NCI-H1694 treated with DMSO at 0.1 percent for 48 hours (cell line): ENCODE data around the gene DARS1.
A peak's percentile ranks its signal among the peaks of the same experiment; 100 is the strongest.
"Not testable (repeated sequence)": the region's sequence is repeated elsewhere in the genome, so short reads cannot be mapped to it uniquely, and the experiment has no call there.

Source experiments
- DNase-seq: peaks from one replicate; lab custom pipeline; 2025; lab: John Stamatoyannopoulos, UW

Gene DARS1

DNA sequence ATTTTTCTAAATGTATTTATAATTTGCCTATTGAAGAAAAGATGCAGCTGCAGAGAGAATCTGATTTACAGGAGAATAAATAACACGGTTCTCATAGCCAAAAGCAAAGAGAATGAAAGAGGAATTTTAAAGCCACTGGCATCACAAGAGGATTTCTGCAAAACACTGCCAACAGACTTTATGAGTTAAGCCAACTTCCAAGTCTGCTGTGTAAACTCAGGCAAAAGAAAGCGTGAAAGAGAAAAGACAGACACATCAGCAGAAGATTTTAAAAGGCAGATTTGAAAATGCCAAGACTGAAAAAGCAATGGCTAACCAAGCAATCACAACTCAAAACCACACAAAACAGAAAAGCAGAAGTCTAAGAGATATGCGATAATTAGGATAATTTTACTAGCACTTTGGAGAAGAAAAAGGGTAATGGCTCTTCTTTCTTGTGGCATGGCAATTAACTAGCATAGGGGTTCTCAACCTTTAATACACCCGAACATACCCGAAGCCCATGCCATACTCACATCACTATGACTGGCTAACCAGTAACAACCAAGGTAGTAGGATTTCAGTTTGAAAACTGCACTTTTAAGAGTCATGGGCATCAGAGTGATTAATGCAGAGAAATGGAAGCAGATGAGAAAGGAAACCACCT is 4.9 kb downstream of the DARS1 start:
- DNase-seq = no peak

DNA sequence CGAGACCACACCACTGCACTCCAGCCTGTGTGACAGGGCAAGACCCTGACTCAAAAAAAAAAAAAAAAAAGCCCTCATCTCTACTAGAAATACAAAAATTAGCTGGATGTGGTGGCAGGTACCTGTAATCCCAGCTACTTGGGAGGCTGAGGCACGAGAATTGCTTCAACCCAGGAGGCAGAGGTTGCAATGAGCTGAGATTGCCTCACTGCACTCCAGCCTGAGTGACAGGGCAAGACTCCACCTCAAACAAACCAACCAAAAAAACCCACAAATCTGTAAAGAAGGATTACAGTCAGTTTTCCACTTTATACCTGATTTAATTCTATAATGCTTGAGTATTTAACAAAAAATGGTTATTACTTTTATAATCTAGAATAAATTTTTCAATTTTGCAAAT is 9.7 kb downstream of the DARS1 start:
- no peak for DNase-seq

DNA sequence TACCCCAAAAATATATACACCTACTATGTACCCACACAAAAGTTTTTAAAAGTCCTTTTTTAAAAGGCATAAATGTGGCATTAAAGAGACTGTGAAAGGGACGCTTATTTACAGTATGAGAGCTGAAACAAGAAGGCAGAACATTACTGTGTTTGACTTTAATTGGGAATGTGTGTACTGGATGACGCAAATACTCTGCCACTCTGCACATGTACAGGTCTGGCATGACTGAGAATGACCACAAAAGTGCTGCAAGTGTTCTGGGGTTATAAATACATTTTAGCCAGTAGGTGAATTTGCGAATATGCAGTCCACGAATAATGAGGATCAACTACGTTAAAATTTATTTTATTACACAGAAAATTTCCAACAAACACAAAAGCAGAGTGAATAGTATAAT is 11.4 kb downstream of the DARS1 start:
- DNase-seq = no peak

- no peak for DNase-seq
Measured at GRCh38 chr2:135969655-135970387, 15.6 kb downstream of the DARS1 start.

- DNase-seq = no peak
Measured at GRCh38 chr2:135965756-135966155, 19.7 kb downstream of the DARS1 start.

GRCh38 chr2:135964404-135964803 is 21.0 kb downstream of the DARS1 start:
- not testable (repeated sequence) for DNase-seq

DNA sequence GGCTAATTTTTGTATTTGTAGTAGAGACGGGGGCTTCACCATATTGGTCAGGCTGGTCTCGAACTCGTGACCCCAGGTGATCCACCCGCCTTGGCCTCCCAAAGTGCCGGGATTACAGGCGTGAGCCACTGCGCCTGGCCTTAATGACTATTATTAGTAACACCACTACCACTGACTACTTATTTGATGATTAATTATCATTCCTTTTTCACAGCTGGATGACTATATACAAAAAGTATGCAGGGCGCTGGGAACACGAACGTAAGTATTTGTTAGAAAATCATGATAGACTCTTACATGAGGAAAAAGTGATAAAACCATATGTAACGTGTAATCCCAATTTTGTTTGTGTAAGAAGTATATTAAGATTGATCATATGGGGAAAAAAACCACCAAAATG is 21.6 kb downstream of the DARS1 start:
- DNase-seq = no peak

- no peak for DNase-seq
Measured at GRCh38 chr2:135962366-135963123, 22.9 kb downstream of the DARS1 start.

DNA sequence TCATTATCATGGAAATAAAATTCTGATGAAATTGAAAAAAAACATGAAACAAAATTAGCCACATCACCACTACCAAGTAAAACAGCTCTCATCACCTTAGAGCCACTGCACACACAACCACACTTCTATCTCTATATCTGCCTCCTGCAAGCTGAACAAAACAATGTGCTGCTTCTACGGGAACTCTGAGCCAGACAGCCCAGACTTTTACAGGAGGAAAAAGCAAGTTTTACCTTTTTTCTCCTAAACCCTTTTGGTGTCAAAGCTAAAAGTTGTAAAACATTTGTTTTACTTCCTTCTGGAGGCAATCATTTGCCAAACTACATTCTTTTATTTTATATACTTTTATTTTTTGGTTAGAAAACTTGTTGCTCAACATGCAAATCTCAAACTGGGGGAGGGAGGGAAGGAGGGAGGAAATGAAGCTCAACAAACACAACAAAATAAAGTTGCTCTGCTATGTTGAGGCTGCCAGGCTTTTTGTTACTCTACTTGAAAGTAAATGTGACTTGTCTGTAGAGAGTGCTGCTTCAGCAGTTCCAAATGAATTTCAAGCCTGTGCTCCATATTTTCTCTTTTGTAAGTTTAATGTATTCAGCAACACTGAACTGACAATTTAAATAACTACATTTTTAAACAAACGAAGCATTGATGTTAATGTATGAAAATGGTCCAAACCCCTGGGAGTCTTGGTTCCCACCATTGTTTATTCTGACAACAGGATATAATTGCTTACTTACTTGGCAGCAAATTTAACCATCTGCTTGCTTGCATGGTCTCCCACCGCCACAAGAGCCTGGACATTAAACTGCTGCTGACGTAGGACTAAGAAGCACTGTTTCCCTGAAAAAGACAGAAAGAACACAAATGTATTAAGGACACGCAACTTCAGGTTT is 24.5 kb downstream of the DARS1 start:
- peak; percentile 64 for DNase-seq

DNA sequence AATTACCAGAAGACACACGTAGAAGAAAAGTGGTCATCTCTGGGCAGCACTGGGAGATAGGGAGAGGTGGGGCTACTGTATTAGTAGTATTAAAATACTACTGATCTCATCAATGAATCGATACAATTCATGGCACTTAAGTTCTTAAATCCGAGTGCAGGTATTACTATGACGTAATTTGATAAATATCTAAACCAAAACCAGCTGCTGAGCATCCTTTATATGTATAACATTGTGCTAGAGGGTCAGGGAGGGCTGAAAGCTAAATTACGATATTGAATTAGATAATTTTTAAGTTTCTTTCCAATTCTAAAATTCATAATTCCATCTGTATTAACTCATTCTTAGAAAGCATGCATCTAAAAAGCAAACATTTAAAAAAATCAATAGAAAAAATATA is 25.3 kb downstream of the DARS1 start:
- DNase-seq = no peak

- DNase-seq = not testable (repeated sequence)
Measured at GRCh38 chr2:135958927-135959326, 26.5 kb downstream of the DARS1 start.

DNA sequence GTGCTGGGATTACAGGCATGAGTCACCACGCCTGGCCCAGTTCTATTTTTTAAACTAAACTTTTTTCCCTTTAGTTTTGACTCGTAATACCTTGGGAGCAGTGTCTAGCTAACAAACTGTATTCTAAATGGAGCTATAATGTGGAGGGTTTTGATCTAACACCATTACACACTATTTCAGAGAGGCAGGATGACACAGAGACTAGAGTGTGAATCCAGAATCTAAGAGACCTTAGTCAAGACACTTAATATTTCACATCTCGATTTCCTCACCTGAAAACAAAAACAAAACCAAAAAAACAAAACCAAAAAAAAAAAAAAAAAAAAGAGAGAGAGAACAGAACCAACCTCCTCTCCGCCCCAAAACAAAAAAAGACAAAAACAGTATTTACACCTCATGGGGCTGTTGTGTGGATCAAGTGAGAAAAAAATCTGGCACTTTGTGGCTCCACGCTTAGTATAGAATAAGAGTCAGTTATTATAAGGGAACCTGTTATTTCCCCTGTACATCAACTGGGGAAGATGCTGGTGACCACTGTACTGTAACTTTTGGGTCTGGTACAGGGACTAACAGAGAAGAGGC is 31.3 kb downstream of the DARS1 start:
- no peak for DNase-seq

- no peak for DNase-seq
Measured at GRCh38 chr2:135952891-135953290, 32.5 kb downstream of the DARS1 start.

- DNase-seq = no peak
Measured at GRCh38 chr2:135951041-135951583, 34.3 kb downstream of the DARS1 start.

DNA sequence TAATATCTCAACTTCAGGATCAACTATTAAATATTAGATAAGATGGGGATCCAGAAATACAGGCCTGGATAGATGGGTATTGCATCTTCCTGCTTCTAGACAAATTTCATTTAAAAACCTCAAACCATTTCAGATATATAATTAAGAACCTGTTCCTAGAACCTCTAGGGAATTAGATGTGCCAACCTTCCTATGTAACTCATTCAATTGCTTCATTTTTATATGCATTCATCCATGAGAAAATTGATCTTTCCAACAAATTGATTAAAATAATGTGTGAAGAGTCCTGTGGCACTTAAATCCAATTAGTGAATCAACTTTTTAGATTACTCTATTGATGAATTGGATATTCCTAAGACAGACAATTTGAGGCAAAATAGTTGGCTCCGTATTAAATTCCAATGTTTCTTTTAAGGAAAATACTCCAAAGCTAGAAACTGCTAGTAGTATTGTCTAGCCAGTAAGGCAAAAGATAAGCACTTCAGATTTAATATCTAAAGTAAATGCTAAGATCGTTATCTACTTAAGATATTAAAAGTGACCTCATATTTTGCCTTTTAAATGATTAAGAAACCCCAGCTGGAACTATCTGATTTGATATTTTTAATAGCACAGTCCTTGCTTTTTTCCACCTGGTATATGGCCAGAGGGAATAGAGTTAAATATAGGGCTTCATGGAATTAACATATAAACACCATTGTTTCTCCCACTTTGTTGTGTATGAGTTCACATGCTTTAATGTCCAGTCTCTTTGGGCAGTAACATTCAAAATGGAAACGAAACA is 35.8 kb downstream of the DARS1 start:
- DNase-seq = no peak

DNA sequence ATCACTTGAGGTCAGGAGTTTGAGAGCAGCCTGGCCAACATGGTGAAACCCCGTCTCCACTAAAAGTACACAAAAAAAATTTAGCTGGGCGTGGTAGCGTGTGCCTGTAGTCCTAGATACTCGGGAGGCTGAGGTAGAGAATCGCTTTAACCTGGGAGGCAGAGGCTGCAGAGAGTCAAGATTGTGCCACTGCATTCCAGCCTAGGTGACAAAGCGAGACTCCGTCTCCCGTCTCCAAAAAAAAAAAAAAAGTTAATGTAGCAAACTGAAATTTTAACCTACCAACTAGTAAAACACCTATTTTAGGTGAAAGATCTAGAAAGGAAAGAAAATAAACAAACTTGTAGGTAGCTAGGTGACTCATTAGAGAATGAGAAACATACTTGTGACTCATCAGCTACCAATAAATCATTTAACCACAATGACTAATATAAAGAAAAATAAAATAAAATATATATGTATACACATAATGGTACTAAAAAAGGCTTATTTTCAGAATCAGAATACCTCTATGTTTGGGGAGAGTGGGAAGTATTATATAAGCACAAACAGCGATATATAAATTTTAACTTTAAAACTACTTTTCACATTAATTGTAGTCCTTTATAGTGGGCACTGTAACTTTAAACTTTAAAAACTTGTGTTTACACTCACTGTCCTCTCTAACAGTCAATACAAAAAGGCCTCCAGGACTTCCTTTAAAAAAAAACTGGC is 36.6 kb downstream of the DARS1 start:
- DNase-seq = no peak

DNA sequence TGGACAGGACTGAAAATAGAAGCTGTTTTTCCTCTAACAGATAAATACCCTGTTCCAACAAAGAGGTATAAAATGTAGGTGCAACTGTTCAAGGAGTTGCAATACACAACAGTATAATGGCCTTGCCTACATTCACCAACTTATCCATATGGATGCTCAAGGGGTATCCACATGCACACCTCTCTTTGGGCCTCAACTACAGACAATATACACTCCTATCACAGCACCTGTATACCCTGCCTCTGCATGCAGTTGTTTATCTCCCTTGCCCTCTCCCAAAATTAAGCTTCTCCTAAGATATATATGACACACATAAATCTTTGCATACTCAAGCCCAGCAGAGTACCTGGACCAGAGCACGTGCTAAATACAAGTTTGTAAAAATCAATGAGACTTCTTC is 37.3 kb downstream of the DARS1 start:
- no peak for DNase-seq

GRCh38 chr2:135947483-135947882 is 37.9 kb downstream of the DARS1 start:
- DNase-seq = no peak

DNA sequence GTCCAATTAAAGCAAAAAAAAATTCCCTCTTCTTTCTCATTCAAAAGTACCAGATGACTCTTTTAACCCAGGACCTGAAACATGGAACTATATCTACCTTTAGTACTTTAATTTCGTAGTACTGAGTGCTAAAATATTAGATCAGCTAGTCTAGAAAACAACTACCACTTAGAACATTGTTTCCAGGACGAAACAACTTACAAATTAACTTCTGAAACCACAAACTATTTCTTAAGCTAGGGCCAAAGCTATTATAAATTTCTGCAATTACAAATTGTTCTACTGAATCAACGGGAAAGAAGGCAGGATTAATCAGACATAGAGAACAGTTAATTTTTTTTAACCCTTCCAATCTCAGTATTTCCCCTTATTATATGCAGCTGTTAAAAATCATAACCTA is 39.9 kb downstream of the DARS1 start:
- DNase-seq = no peak

DNA sequence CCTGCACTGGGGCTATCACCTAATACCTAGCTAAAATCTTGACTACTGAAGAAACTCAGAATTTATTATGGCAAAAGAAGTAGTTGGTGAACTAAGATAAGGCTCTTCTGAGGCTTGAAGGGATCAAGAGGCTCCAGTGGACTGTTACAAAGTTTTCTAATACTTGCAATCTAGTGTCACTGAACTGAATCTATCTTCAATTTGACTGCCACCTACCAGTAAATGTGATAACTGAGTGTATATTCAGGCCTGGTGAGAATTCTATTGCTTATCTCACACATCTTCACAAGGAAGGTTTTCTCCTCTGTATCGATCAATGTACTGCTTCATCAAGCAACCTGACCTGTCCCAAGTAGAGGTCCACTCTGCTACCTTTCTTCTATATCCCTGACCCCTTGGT is 40.8 kb downstream of the DARS1 start:
- no peak for DNase-seq
